ENCODE measurements around the gene APOL5.

- TF ChIP-seq EP300 (IDR thresholded peaks at IDR 0.05), result no peak
- no peak for TF ChIP-seq POLR2A (IDR thresholded peaks at IDR 0.05)
- TF ChIP-seq, protein P1, sequence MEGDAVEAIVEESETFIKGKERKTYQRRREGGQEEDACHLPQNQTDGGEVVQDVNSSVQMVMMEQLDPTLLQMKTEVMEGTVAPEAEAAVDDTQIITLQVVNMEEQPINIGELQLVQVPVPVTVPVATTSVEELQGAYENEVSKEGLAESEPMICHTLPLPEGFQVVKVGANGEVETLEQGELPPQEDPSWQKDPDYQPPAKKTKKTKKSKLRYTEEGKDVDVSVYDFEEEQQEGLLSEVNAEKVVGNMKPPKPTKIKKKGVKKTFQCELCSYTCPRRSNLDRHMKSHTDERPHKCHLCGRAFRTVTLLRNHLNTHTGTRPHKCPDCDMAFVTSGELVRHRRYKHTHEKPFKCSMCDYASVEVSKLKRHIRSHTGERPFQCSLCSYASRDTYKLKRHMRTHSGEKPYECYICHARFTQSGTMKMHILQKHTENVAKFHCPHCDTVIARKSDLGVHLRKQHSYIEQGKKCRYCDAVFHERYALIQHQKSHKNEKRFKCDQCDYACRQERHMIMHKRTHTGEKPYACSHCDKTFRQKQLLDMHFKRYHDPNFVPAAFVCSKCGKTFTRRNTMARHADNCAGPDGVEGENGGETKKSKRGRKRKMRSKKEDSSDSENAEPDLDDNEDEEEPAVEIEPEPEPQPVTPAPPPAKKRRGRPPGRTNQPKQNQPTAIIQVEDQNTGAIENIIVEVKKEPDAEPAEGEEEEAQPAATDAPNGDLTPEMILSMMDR (IDR thresholded peaks at IDR 0.05), result no peak
Measured at GRCh38 chr22:35729309-35729698, 11.6 kb downstream of the APOL5 start.
